Measurements from ENCODE around the gene SPIN3. TPM values are rescaled to one million over a fixed set of nuclear protein-coding genes. Genes with fewer than 3 reads are reported as not detected.
"Not testable (repeated sequence)": the region's sequence is repeated elsewhere in the genome, so short reads cannot be mapped to it uniquely, and the experiment has no call there.

Gene SPIN3
- total RNA-seq (6.9 TPM), polyA plus RNA-seq (1 to 10 TPM; 4.4 to 5.9 (median 5.7) TPM)

GRCh38 chrX:56995271-56995994, at the start of gene SPIN3:
TSS of gene SPIN3 (minus strand) at chrX:56995541. CDS start at chrX:56994947, 594 bp downstream.
- H3K27me3 ChIP-seq (ENCODE audit: control insufficient read depth, insufficient read depth, low read length) = no peaks in the 10 kb centered on the region
- H3K4me1 ChIP-seq (ENCODE audit: control insufficient read depth, insufficient read depth, low read length, poor library complexity, severe bottlenecking) = peaks cover 5% of the 10 kb centered on the region
- ATAC-seq (ENCODE audit: low read depth in 2 of 2) (peak; percentile 69), DNase-seq (peak; percentile 34 to 77 (median 44))
- H3K9me3 Mint-ChIP-seq = no peaks in the 10 kb centered on the region
- no peaks in the 10 kb centered on the region for H3K36me3 ChIP-seq (ENCODE audit: control insufficient read depth, insufficient read depth, low read length)
- H3K4me3 ChIP-seq (ENCODE audit: low read depth, low read length) = peak within 1 kb of the TSS; percentile 73
- peak within 1 kb of the TSS; percentile 85 to 94 (median 90) for H3K4me3 Mint-ChIP-seq
- no peaks in the 10 kb centered on the region for H3K9me3 ChIP-seq (ENCODE audit: control insufficient read depth in 2 of 2, low read length in 2 of 2)
- peak within 1 kb of the TSS; percentile 76 to 97 (median 94) for H3K27ac Mint-ChIP-seq
- no peaks in the 10 kb centered on the region for H3K36me3 Mint-ChIP-seq
- peaks cover 0 to 46% (median 36%) of the 10 kb centered on the region in 4 donors for H3K4me1 Mint-ChIP-seq
- H3K27ac ChIP-seq (ENCODE audit: insufficient read depth, low read length, poor library complexity, severe bottlenecking) = peak within 1 kb of the TSS; percentile 47
- H3K27me3 Mint-ChIP-seq = no peaks in the 10 kb centered on the region

- H3K27me3 Mint-ChIP-seq = peaks cover 9% of the 10 kb centered on the region
- no peak overlapping the region for H3K27ac ChIP-seq (ENCODE audit: insufficient read depth, low read length, poor library complexity, severe bottlenecking)
- H3K27me3 ChIP-seq (ENCODE audit: control insufficient read depth, insufficient read depth, low read length) = peaks cover 2% of the 10 kb centered on the region
- no peaks in the 10 kb centered on the region for H3K4me1 Mint-ChIP-seq
- no peaks in the 10 kb centered on the region for H3K36me3 ChIP-seq (ENCODE audit: control insufficient read depth, insufficient read depth, low read length)
- ATAC-seq (ENCODE audit: low read depth in 2 of 2) (no peak), DNase-seq (no peak)
- no peaks in the 10 kb centered on the region for H3K9me3 ChIP-seq (ENCODE audit: control insufficient read depth in 2 of 2, low read length in 2 of 2)
- no peak overlapping the region for H3K27ac Mint-ChIP-seq
- H3K36me3 Mint-ChIP-seq = no peaks in the 10 kb centered on the region
- peaks cover 0 to 2% (median 0%) of the 10 kb centered on the region in 7 donors for H3K9me3 Mint-ChIP-seq
- no peak overlapping the region for H3K4me3 Mint-ChIP-seq
- H3K4me3 ChIP-seq (ENCODE audit: low read depth, low read length) = no peak overlapping the region
- no peaks in the 10 kb centered on the region for H3K4me1 ChIP-seq (ENCODE audit: control insufficient read depth, insufficient read depth, low read length, poor library complexity, severe bottlenecking)
Observed at GRCh38 chrX:57044245-57044644, 48.9 kb upstream of the SPIN3 start.

DNA sequence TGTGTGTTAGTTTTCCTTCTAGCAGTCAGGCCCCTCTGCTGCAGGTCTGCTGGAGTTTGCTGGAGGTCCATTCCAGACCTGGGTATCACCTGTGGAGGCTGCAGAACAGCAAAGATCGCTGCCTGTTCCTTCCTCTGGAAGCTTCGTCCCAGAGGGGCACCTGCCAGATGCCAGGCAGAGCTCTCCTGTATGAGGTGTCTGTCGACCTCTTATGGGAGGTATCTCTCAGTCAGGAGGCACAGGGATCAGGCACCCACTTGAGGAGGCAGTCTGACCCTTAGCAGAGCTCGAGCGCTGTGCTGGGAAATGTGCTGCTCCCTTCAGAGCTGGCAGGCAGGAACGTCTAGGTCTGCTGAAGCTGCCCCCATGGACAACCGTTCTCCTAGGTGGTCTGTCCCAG, 41.9 kb upstream of the SPIN3 start:
- not testable (repeated sequence) for H3K4me1 ChIP-seq (ENCODE audit: control insufficient read depth, insufficient read depth, low read length, poor library complexity, severe bottlenecking); H3K4me3 Mint-ChIP-seq; H3K27me3 Mint-ChIP-seq

GRCh38 chrX:56994375-56995270, 718 bp downstream of the SPIN3 start:
- no peak for ATAC-seq (ENCODE audit: low read depth in 2 of 2)
- peak overlapping the region; percentile 47 for H3K27ac ChIP-seq (ENCODE audit: insufficient read depth, low read length, poor library complexity, severe bottlenecking)
- peaks cover 0 to 49% (median 36%) of the 10 kb centered on the region in 4 donors for H3K4me1 Mint-ChIP-seq

More for the DNA sequence above, 41.9 kb upstream of the SPIN3 start:
- H3K36me3 Mint-ChIP-seq; H3K4me1 Mint-ChIP-seq; DNase-seq; H3K27me3 ChIP-seq (ENCODE audit: control insufficient read depth, insufficient read depth, low read length); H3K27ac Mint-ChIP-seq; H3K27ac ChIP-seq (ENCODE audit: insufficient read depth, low read length, poor library complexity, severe bottlenecking); H3K9me3 Mint-ChIP-seq; H3K9me3 ChIP-seq (ENCODE audit: control insufficient read depth in 2 of 2, low read length in 2 of 2); H3K4me3 ChIP-seq (ENCODE audit: low read depth, low read length); ATAC-seq (ENCODE audit: low read depth in 2 of 2); H3K36me3 ChIP-seq (ENCODE audit: control insufficient read depth, insufficient read depth, low read length): not testable (repeated sequence)

GRCh38 chrX:56987741-56988140, 7.6 kb downstream of the SPIN3 start:
- peaks cover 0 to 36% (median 27%) of the 10 kb centered on the region in 4 donors for H3K4me1 Mint-ChIP-seq
- H3K27ac Mint-ChIP-seq = no peak overlapping the region

More at GRCh38 chrX:56994375-56995270, 718 bp downstream of the SPIN3 start:
- Histone ChIP-seq H3K4me3 (ENCODE audit: low read depth, low read length) (peak overlapping the region; percentile 48), H3K9me3 (ENCODE audit: control insufficient read depth in 2 of 2, low read length in 2 of 2) (no peaks in the 10 kb centered on the region), H3K27me3 (ENCODE audit: control insufficient read depth, insufficient read depth, low read length) (no peaks in the 10 kb centered on the region), H3K4me1 (ENCODE audit: control insufficient read depth, insufficient read depth, low read length, poor library complexity, severe bottlenecking) (peaks cover 5% of the 10 kb centered on the region), H3K36me3 (ENCODE audit: control insufficient read depth, insufficient read depth, low read length) (no peaks in the 10 kb centered on the region)
- Mint-ChIP-seq H3K36me3 (no peaks in the 10 kb centered on the region), H3K4me3 (peak overlapping the region; percentile 85 to 94 (median 90)), H3K27me3 (no peaks in the 10 kb centered on the region), H3K9me3 (no peaks in the 10 kb centered on the region), H3K27ac (peak overlapping the region; percentile 76 to 97 (median 94))
- DNase-seq = no peak

DNA sequence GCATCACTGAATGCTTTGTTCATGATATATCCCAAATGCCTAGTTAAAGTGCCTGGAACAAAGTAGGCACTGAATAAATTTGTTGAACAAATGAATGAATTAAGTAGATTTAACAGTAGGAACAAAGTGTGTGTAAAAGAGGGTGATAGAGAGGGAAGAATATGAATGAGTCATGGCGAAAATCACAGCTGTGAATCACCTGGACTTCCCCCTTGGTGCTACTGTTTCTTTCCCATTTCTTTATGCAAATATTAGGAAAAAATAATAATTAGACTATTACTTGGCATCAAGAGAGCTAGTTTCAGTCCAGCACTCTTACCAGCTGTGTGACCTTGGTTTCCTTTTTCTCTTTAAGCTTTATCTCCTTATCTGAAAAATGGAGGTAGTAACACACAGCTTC, 9.2 kb downstream of the SPIN3 start:
- Histone ChIP-seq H3K4me1 (ENCODE audit: control insufficient read depth, insufficient read depth, low read length, poor library complexity, severe bottlenecking) (peaks cover 7% of the 10 kb centered on the region), H3K27me3 (ENCODE audit: control insufficient read depth, insufficient read depth, low read length) (no peaks in the 10 kb centered on the region), H3K4me3 (ENCODE audit: low read depth, low read length) (no peak overlapping the region), H3K36me3 (ENCODE audit: control insufficient read depth, insufficient read depth, low read length) (peaks cover 14% of the 10 kb centered on the region), H3K27ac (ENCODE audit: insufficient read depth, low read length, poor library complexity, severe bottlenecking) (no peak overlapping the region), H3K9me3 (ENCODE audit: control insufficient read depth in 2 of 2, low read length in 2 of 2) (no peaks in the 10 kb centered on the region)
- Mint-ChIP-seq H3K4me3 (no peak overlapping the region), H3K27me3 (no peaks in the 10 kb centered on the region), H3K36me3 (peaks cover 9% of the 10 kb centered on the region), H3K9me3 (no peaks in the 10 kb centered on the region), H3K27ac (no peak overlapping the region), H3K4me1 (peaks cover 0 to 23% (median 16%) of the 10 kb centered on the region in 4 donors)
- ATAC-seq (ENCODE audit: low read depth in 2 of 2) = no peak
- no peak for DNase-seq

More at GRCh38 chrX:56987741-56988140, 7.6 kb downstream of the SPIN3 start:
- peaks cover 5% of the 10 kb centered on the region for H3K36me3 ChIP-seq (ENCODE audit: control insufficient read depth, insufficient read depth, low read length)
- no peaks in the 10 kb centered on the region for H3K9me3 Mint-ChIP-seq
- H3K9me3 ChIP-seq (ENCODE audit: control insufficient read depth in 2 of 2, low read length in 2 of 2) = no peaks in the 10 kb centered on the region
- no peak overlapping the region for H3K4me3 ChIP-seq (ENCODE audit: low read depth, low read length)
- peaks cover 7% of the 10 kb centered on the region for H3K4me1 ChIP-seq (ENCODE audit: control insufficient read depth, insufficient read depth, low read length, poor library complexity, severe bottlenecking)
- DNase-seq (no peak), ATAC-seq (ENCODE audit: low read depth in 2 of 2) (no peak)
- H3K27me3 ChIP-seq (ENCODE audit: control insufficient read depth, insufficient read depth, low read length) = no peaks in the 10 kb centered on the region
- H3K27ac ChIP-seq (ENCODE audit: insufficient read depth, low read length, poor library complexity, severe bottlenecking) = no peak overlapping the region
- H3K36me3 Mint-ChIP-seq = peaks cover 9% of the 10 kb centered on the region
- H3K4me3 Mint-ChIP-seq = no peak overlapping the region
- no peaks in the 10 kb centered on the region for H3K27me3 Mint-ChIP-seq

GRCh38 chrX:56978172-56978571, 17.2 kb downstream of the SPIN3 start:
- Histone ChIP-seq H3K27ac (ENCODE audit: insufficient read depth, low read length, poor library complexity, severe bottlenecking) (no peak overlapping the region), H3K4me3 (ENCODE audit: low read depth, low read length) (no peak overlapping the region), H3K9me3 (ENCODE audit: control insufficient read depth in 2 of 2, low read length in 2 of 2) (no peaks in the 10 kb centered on the region), H3K4me1 (ENCODE audit: control insufficient read depth, insufficient read depth, low read length, poor library complexity, severe bottlenecking) (no peaks in the 10 kb centered on the region), H3K27me3 (ENCODE audit: control insufficient read depth, insufficient read depth, low read length) (no peaks in the 10 kb centered on the region), H3K36me3 (ENCODE audit: control insufficient read depth, insufficient read depth, low read length) (peaks cover 10% of the 10 kb centered on the region)
- H3K4me1 Mint-ChIP-seq = no peaks in the 10 kb centered on the region
- peak; percentile 13 to 80 (median 53) for DNase-seq
- no peaks in the 10 kb centered on the region for H3K36me3 Mint-ChIP-seq
- no peak overlapping the region for H3K4me3 Mint-ChIP-seq
- ATAC-seq (ENCODE audit: low read depth in 2 of 2) = peak; percentile 61 to 77
- H3K27ac Mint-ChIP-seq = no peak overlapping the region
- H3K27me3 Mint-ChIP-seq = no peaks in the 10 kb centered on the region
- H3K9me3 Mint-ChIP-seq = peaks cover 0 to 1% (median 0%) of the 10 kb centered on the region in 7 donors

All from CD4-positive, CD25-positive, alpha-beta regulatory T cell (primary cell).